ENCODE data around the gene PCARE.

GRCh38 chr2:29044459-29044858 lies 29.9 kb downstream of the PCARE start:
- TF ChIP-seq, protein P1, sequence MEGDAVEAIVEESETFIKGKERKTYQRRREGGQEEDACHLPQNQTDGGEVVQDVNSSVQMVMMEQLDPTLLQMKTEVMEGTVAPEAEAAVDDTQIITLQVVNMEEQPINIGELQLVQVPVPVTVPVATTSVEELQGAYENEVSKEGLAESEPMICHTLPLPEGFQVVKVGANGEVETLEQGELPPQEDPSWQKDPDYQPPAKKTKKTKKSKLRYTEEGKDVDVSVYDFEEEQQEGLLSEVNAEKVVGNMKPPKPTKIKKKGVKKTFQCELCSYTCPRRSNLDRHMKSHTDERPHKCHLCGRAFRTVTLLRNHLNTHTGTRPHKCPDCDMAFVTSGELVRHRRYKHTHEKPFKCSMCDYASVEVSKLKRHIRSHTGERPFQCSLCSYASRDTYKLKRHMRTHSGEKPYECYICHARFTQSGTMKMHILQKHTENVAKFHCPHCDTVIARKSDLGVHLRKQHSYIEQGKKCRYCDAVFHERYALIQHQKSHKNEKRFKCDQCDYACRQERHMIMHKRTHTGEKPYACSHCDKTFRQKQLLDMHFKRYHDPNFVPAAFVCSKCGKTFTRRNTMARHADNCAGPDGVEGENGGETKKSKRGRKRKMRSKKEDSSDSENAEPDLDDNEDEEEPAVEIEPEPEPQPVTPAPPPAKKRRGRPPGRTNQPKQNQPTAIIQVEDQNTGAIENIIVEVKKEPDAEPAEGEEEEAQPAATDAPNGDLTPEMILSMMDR (IDR thresholded peaks at IDR 0.05), result no peak
- no peak for TF ChIP-seq POLR2A (IDR thresholded peaks at IDR 0.05)
- TF ChIP-seq POLR2AphosphoS5 (IDR thresholded peaks at IDR 0.05), result no peak

Data from sigmoid colon (tissue), 4 donors.